Mesenchymal stem cell (in vitro differentiated cells and primary cell): Measurements from ENCODE around the gene DGCR8.

Experiments
- DNase-seq: peaks from one replicate; pipeline ENCODE4 v3.0.0-alpha.2; 2013
- H2AFZ ChIP-seq: one replicate; pipeline ENCODE4 v1.6.1; 2013; ENCODE audit warnings: low read depth, mild to moderate bottlenecking, control low read depth, inconsistent platforms, low read length, moderate library complexity
- H2AK5ac ChIP-seq: 2 replicates; pipeline ENCODE4 v1.6.1; 2013; ENCODE audit warnings: low read length, moderate library complexity, mild to moderate bottlenecking, inconsistent platforms; ENCODE audit not compliant: severe bottlenecking
- H2BK120ac ChIP-seq: one replicate; pipeline ENCODE4 v1.6.1; 2013; ENCODE audit warnings: low read depth, mild to moderate bottlenecking, inconsistent platforms, low read length, moderate library complexity
- H2BK12ac ChIP-seq, 2 experiments: one replicate each; pipeline ENCODE4 v1.6.1; 2013; ENCODE audit warnings: inconsistent platforms in 2 of 2, low read length in 2 of 2, mild to moderate bottlenecking in 2 of 2, moderate library complexity in 2 of 2, control low read depth in 1 of 2
- H2BK15ac ChIP-seq: one replicate; pipeline ENCODE4 v1.6.1; 2013; ENCODE audit warnings: mild to moderate bottlenecking, low read depth, inconsistent platforms; ENCODE audit not compliant: poor library complexity, severe bottlenecking
- H2BK5ac ChIP-seq: 2 replicates; pipeline ENCODE4 v1.6.1; 2013; ENCODE audit warnings: low read depth, mild to moderate bottlenecking, low read length, control low read depth, inconsistent platforms; ENCODE audit not compliant: poor library complexity, severe bottlenecking
- H3K14ac ChIP-seq, 2 experiments: one replicate each; pipeline ENCODE4 v1.6.1; 2013; ENCODE audit warnings: inconsistent platforms in 2 of 2, low read length in 2 of 2, control low read depth in 1 of 2, mild to moderate bottlenecking in 1 of 2, moderate library complexity in 1 of 2
- H3K18ac ChIP-seq, 2 experiments: one replicate each; pipeline ENCODE4 v1.6.1; 2013; ENCODE audit warnings: inconsistent platforms in 2 of 2, low read length in 2 of 2, control low read depth in 1 of 2, low read depth in 1 of 2, mild to moderate bottlenecking in 1 of 2
- H3K23ac ChIP-seq, 2 experiments: one replicate each; pipeline ENCODE4 v1.6.1; 2013; ENCODE audit warnings: inconsistent platforms in 2 of 2, low read length in 2 of 2, mild to moderate bottlenecking in 2 of 2, moderate library complexity in 2 of 2, control low read depth in 1 of 2
- H3K27ac ChIP-seq: 2 replicates; pipeline ENCODE4 v1.5.1; 2013; ENCODE audit warnings: mild to moderate bottlenecking, moderate library complexity, low read length, control low read depth, inconsistent platforms; ENCODE audit not compliant: poor library complexity, severe bottlenecking
- H3K27me3 ChIP-seq, 2 experiments: 2 replicates each; pipeline versions ENCODE4 v1.6.1 to v1.7.0; 2013; ENCODE audit warnings: low read length in 2 of 2, mild to moderate bottlenecking in 2 of 2, moderate library complexity in 2 of 2, control low read depth in 1 of 2, inconsistent platforms in 1 of 2; ENCODE audit not compliant: control insufficient read depth in 1 of 2, insufficient read depth in 1 of 2
- H3K36me3 ChIP-seq, 2 experiments: 2 replicates each; pipeline versions ENCODE4 v1.6.1 to v1.7.0; 2013; ENCODE audit warnings: low read length in 2 of 2, control low read depth in 1 of 2, inconsistent platforms in 1 of 2, low read depth in 1 of 2, mild to moderate bottlenecking in 1 of 2; ENCODE audit not compliant: insufficient read depth in 2 of 2, control insufficient read depth in 1 of 2
- H3K4ac ChIP-seq, 2 experiments: one replicate each; pipeline ENCODE4 v1.6.1; 2013; ENCODE audit warnings: inconsistent platforms in 2 of 2, low read length in 2 of 2, mild to moderate bottlenecking in 2 of 2, moderate library complexity in 2 of 2, control low read depth in 1 of 2, low read depth in 1 of 2
- H3K4me1 ChIP-seq: 2 replicates; pipeline ENCODE4 v1.6.1; 2013; ENCODE audit warnings: low read depth, low read length, control low read depth; ENCODE audit not compliant: control insufficient read depth, insufficient read depth
- H3K4me2 ChIP-seq: 2 replicates; pipeline ENCODE4 v1.6.1; 2013; ENCODE audit warnings: low read length, mild to moderate bottlenecking, inconsistent platforms; ENCODE audit not compliant: poor library complexity, severe bottlenecking
- H3K4me3 ChIP-seq, 2 experiments: 2 replicates each; pipeline versions ENCODE4 v1.5.1 to v1.7.0; 2013; ENCODE audit warnings: low read length in 2 of 2, mild to moderate bottlenecking in 2 of 2, control low read depth in 1 of 2, low read depth in 1 of 2; ENCODE audit not compliant: insufficient read depth in 1 of 2
- H3K79me1 ChIP-seq: replicated peaks from 2 replicates; pipeline ENCODE4 v1.6.1; 2013; ENCODE audit warnings: mild to moderate bottlenecking, control low read depth, low read length, inconsistent platforms; ENCODE audit not compliant: poor library complexity, severe bottlenecking
- H3K9ac ChIP-seq: 2 replicates; pipeline ENCODE4 v1.7.0; 2013; ENCODE audit warnings: mild to moderate bottlenecking, low read length, moderate library complexity
- H3K9me3 ChIP-seq: 2 replicates; pipeline ENCODE4 v1.7.0; 2013; ENCODE audit warnings: mild to moderate bottlenecking, low read length; ENCODE audit not compliant: control insufficient read depth
- H4K8ac ChIP-seq: one replicate; pipeline ENCODE4 v1.6.1; 2013; ENCODE audit warnings: inconsistent platforms, mild to moderate bottlenecking, low read length, moderate library complexity
- H4K91ac ChIP-seq: one replicate; pipeline ENCODE4 v1.6.1; 2013; ENCODE audit warnings: mild to moderate bottlenecking, low read length, inconsistent platforms
- WGBS: methylation state at CpG from one replicate; pipeline ENCODE4 v1.1.7; 2013; ENCODE audit warnings: mixed read lengths; 5-methylcytosine and 5-hydroxymethylcytosine counted together

Gene DGCR8

DNA sequence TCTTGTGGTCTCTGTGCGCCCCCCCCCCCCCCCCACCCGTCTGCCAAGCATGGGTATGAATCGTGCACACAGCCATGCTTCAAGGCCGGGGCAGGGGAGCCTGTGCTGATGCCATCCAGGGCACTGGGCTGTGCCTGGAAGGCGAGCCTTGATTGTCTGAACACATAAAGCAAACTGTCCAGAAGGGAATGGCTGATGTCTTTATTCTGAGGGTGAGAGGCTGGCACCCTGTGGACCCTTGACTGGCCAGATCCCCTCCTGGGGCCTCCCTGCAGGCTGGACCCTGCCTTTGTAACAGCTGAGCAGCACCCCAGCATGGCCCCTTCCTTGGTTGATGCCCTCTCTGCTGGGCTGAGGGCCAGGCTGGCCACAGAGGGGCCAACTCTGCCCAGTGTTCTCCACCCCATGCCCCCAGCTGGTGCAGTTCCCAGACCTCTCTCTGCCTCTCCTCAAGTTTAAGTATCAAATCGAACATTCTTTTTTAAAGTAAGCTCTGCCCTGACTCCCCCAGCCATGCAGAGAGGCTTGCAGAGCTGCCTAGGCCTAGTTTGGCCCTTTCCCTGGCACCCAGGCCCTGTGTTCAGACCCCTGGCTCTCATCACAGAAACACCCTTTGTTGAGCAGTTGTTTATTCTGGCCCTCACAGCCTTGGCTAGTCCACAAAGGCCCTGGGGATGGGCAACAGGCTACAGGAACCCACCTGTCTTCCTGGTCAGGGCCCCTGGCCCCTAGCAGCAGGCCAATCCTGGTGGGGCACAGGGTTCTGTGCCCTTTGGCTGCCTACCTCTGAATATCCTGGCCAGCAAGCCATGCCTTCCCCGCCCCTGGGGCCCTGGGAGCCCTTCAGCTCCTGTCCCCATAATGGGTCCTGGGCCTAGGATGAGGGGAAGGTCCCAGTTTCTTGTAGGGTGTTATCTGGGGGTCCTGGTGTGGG lies 31.9 kb downstream of the DGCR8 start:
- 89% methylated on average over 6 of the region's 7 CpGs for WGBS
- H2BK15ac ChIP-seq = no peak overlapping the region
- H3K4me2 ChIP-seq = no peak overlapping the region
- no peak overlapping the region for H2AK5ac ChIP-seq
- peaks cover 49% of the 10 kb centered on the region for H3K79me1 ChIP-seq
- H3K36me3 ChIP-seq = peaks cover 86 to 94% of the 10 kb centered on the region in 2 experiments
- H3K4me1 ChIP-seq = peaks cover 26% of the 10 kb centered on the region
- peak overlapping the region; percentile 19 for H3K9ac ChIP-seq
- no peaks in the 10 kb centered on the region for H3K9me3 ChIP-seq
- H3K4me3 ChIP-seq = no peak overlapping the region
- DNase-seq = no peak
- peak overlapping the region; percentile 16 for H4K8ac ChIP-seq
- H2BK12ac ChIP-seq = no peak overlapping the region
- no peak overlapping the region for H3K23ac ChIP-seq
- no peak overlapping the region for H3K14ac ChIP-seq
- H2BK120ac ChIP-seq = no peak overlapping the region
- no peaks in the 10 kb centered on the region for H3K27me3 ChIP-seq
- H3K18ac ChIP-seq = no peak overlapping the region
- no peak overlapping the region for H3K27ac ChIP-seq
- H2BK5ac ChIP-seq = no peak overlapping the region
- no peak overlapping the region for H4K91ac ChIP-seq
- H3K4ac ChIP-seq = no peak overlapping the region
- H2AFZ ChIP-seq = no peak overlapping the region

DNA sequence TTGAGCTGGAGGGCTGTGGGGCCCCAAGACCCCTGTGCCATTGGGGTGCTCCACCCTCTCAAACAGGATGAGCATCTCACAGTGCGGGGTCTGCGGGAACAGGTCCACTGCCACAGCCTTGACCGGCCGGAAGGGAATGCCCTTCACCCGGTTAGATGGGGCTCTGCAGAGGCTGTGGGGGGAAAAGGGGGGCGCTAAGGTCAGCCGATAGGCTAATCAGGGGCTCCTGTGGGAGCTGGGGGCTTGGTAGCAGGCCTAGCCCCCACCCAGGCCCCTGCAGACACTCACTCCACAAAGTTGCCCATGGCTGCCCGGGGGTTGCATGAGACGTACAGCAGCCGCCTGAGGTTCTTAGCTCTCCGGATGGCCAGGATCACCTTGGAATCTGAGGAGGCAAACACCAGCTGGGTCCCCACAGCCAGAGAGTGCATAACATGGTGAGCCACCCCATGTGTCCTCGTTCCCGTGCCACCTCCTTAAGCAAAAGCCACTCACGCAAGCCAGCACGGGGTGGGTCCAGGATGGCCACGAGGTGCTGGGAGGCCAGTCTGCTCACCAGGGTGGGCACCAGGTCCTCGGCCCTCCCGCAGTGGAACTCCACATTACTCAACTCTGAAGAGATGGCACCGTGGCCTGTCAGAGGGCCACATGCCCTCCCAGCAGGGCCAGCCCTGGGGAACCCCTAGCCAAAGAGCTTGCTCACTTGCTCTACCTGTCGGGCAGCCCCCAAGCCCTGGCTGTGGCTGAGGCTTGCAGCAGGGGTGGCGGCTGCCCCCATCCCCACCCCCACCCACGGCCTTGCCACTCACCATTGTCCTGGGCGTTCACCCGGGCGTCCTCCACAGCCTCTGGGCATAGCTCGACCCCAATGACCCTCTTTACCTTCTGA lies 32.8 kb downstream of the DGCR8 start:
- Histone ChIP-seq H3K4me3 (no peak overlapping the region), H3K27me3 (no peaks in the 10 kb centered on the region), H3K4me2 (no peak overlapping the region), H4K8ac (peak overlapping the region; percentile 21), H3K79me1 (peaks cover 44% of the 10 kb centered on the region), H2BK5ac (no peak overlapping the region), H3K36me3 (peaks cover 77 to 84% of the 10 kb centered on the region in 2 experiments), H2BK120ac (no peak overlapping the region), H3K27ac (no peak overlapping the region), H2BK15ac (no peak overlapping the region), H3K4me1 (peaks cover 26% of the 10 kb centered on the region), H4K91ac (peak overlapping the region; percentile 29), H2AFZ (no peak overlapping the region), H3K9me3 (no peaks in the 10 kb centered on the region), H3K9ac (peak overlapping the region; percentile 19), H3K18ac (no peak overlapping the region), H3K14ac (no peak overlapping the region), H3K23ac (no peak overlapping the region), H2BK12ac (no peak overlapping the region), H2AK5ac (no peak overlapping the region), H3K4ac (no peak overlapping the region)
- no peak for DNase-seq
- 95% methylated on average over 24 of the region's 26 CpGs for WGBS

DNA sequence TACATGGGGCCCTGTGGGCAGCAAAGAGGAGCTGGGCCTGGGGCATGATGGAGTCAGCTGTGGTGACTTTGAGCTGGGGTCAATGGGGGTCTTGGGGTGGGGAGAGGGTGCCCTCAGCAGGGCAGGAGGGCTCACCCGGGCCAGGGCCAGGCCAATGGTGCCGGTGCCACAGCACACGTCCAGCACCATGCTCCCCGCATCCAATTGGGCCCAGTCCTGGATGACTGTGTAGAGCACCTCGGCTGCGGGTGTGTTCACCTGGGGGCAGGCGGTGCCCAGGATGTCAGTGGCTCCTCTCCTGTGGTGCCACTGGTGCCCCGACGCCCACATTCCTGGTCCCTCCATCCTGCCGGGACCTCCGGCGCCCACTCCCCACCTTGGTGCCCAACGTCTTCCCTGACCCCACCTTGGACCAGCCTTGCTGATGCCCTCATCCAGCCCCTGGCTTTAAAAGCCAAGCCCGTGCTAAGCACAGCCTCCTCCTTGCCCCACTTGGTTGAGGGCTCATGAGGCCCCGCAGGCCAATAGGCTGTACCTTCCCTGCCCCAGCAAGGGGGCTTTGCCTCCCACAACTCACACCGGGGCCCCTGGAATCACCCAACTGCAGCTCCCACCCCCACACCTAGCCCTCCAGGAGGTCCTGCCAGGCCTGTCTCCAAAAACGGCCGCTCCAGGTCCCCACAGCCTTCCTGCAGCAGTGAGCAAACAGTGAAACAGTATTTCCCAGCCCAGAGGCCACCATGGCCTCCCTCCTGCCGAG lies 33.7 kb downstream of the DGCR8 start:
- no peak overlapping the region for H4K91ac ChIP-seq
- 96% methylated on average over 19 of the region's 19 CpGs for WGBS
- H3K9ac ChIP-seq = peak overlapping the region; percentile 6
- peak overlapping the region; percentile 70 for H4K8ac ChIP-seq
- no peak overlapping the region for H3K14ac ChIP-seq
- H2BK15ac ChIP-seq = no peak overlapping the region
- no peak overlapping the region for H3K18ac ChIP-seq
- peaks cover 28% of the 10 kb centered on the region for H3K4me1 ChIP-seq
- H2BK5ac ChIP-seq = no peak overlapping the region
- H3K79me1 ChIP-seq = peaks cover 41% of the 10 kb centered on the region
- no peaks in the 10 kb centered on the region for H3K27me3 ChIP-seq
- H3K27ac ChIP-seq = no peak overlapping the region
- peaks cover 68 to 76% of the 10 kb centered on the region in 2 experiments for H3K36me3 ChIP-seq
- DNase-seq = no peak
- H2AFZ ChIP-seq = no peak overlapping the region
- no peak overlapping the region for H3K4me2 ChIP-seq
- no peak overlapping the region for H2BK120ac ChIP-seq
- H3K9me3 ChIP-seq = no peaks in the 10 kb centered on the region
- H3K23ac ChIP-seq = no peak overlapping the region
- H3K4me3 ChIP-seq = no peak overlapping the region
- H3K4ac ChIP-seq = no peak overlapping the region
- no peak overlapping the region for H2BK12ac ChIP-seq
- H2AK5ac ChIP-seq = no peak overlapping the region
